ENCODE data around the gene CRISPLD2.
"Not testable (repeated sequence)": the region's sequence is repeated elsewhere in the genome, so short reads cannot be mapped to it uniquely, and the experiment has no call there.

The CRISPLD2 gene

GRCh38 chr16:84864326-84864955 is 44.7 kb downstream of the CRISPLD2 start:
- no peak for DNase-seq

DNA sequence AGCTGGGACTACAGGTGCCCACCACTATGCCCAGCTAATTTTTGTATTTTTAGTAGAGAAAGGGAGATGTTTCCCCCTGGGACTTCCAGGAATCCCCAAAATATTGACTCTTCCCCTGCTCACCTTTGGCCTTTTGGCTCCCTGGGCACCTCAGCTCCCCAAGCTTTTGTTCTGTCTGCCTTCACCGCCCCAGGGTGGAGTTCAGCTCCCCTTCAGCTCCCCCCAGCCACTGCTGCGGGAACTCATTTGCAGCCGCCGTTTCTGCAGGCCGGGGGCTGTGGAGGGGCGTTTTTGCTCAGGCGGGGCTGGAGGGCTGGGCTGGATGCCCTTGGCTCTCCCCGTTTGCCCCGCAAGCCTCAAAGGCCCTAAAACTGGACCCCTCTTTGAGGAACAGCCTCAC is 47.9 kb downstream of the CRISPLD2 start:
- DNase-seq = no peak

GRCh38 chr16:84868328-84868727 is 48.5 kb downstream of the CRISPLD2 start:
- no peak for DNase-seq

DNA sequence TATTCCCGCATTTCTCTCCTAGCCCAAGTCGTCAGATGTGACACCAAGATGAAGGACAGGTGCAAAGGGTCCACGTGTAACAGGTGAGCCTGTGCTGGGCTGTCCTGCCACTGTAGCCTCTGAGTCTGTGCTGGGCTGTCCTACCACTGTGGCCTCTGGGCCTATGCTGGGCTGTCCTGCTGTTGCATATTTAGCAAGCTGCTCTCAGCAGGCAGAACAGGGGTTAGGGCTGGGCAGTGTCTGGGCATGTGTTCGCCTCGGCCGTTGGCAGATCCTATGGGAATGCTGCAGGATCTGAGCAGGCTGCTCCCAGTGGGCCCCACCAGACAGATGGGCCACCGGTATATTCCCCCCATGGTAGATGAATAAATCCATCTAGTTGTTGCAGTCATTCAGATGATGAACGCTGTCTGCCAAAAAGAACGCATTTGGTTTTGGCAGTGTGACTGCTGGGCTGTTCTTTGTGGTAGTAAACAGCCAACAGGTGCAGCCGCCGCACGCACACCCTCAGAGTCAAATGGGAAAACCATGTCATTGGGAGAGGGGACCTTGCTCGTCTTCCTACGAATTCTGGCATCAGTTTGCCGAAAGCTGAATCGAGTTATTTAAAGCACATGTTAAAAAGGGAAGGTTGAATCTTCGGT is 49.2 kb downstream of the CRISPLD2 start:
- DNase-seq = no peak

- DNase-seq = no peak
Observed at GRCh38 chr16:84869473-84869845, 49.7 kb downstream of the CRISPLD2 start.

DNA sequence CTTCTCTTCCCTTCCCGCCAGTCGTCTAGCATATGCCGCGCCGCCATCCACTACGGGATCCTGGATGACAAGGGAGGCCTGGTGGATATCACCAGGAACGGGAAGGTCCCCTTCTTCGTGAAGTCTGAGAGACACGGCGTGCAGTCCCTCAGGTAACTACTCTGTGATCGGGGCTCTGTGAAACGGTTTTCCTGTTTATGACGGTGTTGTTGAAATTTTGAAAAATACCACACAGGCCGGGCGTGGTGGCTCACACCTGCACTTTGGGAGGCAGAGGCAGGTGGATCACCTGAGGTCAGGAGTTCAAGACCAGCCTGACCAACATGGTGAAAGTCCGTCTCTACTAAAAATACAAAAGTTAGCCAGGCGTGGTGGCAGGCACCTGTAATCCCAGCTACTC is 53.2 kb downstream of the CRISPLD2 start:
- DNase-seq = not testable (repeated sequence)

GRCh38 chr16:84874004-84874435 is 54.2 kb downstream of the CRISPLD2 start:
- DNase-seq = no peak

- no peak for DNase-seq
Observed at GRCh38 chr16:84874553-84874952, 54.8 kb downstream of the CRISPLD2 start.

DNA sequence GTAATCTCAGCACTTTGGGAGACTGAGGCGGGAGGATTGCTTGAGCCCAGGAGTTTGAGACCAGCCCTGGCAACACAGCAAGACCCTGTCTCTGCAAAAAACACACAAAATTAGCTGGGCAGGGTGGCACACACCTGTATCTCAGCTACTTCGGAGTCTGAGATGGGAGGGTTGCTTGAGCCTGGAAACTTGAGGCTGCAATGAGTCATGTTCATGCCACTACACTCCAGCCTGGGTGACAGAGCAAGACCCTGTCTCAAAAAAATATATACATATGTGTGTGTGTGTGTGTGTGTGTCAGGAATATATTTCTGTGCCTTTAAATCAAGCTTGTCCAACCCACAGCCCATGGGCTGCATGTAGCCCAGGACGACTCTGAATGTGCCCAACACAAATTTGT is 55.2 kb downstream of the CRISPLD2 start:
- no peak for DNase-seq

DNA sequence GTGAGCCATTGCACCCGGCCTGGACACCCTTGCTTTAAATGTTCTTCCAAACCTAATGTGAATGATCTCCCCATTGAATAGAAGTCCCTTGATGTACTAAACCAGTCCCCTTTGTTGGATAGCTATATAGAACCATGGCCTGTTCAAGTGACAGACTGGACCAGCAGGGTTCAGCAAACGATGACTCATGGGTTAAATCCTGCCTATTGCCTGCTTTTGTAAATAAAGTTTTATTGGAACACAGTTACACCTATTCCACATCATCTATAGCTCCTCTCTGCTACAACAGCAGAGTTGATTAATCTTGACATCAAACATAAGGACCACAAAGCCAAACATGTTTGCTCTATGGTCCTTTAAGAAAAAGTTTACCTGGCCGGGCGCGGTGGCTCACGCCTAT is 56.1 kb downstream of the CRISPLD2 start:
- no peak for DNase-seq

DNA sequence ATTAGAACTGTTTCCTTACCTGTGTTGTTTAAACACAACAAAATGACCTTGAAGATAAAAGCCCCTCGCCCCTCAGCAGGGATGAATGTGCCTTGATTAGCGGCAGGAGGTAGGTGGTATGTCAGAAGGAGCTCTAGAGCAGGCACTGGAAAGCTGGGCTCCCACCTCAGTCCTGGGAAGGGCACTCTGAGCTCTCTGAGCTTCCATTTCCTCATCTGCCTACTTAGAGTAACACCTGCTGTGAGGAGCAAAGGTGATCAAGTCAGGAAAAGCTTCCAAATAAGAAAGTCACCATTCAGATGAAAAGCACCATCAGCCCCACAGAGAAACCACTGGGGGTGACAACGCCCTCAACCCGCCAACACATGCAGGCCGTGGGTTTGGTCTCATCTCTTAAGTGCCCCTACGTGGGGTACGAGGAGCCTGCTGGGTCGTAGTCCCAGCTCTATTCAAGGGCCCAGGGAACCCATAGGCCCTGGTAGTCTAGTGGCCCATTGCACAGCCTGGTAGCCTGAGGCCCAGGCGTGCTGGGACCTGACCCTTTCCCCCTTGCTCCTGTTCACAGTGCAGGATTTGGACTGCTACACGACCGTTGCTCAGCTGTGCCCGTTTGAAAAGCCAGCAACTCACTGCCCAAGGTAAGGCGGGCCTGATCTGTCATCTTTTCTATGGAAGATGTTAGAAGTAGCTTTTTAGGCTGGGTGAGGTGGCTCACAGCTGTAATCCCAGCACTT is 57.3 kb downstream of the CRISPLD2 start:
- DNase-seq = no peak

DNA sequence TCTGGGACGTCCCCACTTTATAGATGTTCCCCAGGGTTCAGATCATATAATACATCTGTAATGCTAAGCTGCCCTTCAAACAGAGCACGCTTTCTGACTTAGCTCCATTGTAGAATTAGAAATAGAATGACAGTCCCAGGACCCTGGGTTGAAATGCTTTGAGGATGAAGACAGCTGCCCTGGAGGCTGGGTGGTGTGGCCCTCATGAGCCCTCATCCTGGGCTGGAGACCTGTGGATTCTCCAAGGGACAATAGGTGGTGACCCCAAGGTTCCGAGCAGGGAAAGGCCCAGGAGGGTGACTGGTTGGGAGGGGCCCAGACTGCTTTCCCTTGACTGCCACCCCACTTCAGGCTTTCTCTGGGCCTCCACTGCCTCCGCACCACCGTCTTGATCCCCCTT is 59.0 kb downstream of the CRISPLD2 start:
- no peak for DNase-seq

DNA sequence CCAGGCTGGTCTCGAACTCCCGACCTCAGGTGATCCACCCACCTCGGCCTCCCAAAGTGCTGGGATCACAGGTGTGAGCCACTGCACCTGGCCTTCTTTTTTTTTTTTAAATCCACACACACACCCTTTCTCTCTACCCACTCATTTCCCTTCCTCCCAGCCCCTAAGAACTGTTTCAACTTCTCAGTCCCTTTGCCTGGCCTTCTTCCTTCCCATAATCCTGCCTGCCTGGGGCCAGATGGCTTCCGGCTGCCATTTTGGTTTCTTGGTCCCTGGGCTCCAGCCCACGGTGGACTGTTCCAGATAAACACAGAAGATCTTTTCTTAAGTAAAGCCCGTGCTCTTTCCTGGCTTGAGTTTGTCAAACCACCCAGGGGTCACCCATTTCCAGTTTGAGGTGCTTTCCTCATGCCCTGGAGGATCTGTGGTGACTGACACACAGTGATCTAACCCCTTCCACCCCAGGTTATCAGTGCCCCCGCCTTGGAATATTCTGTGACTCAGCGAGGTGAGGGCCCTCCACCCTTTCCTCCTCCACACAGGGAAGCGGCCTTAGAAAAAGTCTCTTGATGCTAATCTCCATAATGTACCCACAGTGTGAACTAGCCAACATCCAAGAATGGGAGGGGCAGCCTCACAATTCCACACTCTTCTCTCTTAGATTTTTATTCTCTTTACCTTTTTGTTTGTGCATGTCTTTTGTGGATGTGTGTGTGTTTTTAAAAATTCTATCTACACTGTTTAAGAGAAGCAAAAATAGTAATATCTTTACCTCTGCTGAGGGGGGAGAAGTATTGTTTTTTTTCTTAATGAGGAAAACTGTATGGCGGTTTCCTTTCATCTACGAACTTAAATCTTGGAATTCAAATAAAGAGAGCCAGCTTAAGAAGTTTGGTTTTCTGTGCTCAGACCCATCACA is 60.0 kb downstream of the CRISPLD2 start:
- no peak for DNase-seq

DNA sequence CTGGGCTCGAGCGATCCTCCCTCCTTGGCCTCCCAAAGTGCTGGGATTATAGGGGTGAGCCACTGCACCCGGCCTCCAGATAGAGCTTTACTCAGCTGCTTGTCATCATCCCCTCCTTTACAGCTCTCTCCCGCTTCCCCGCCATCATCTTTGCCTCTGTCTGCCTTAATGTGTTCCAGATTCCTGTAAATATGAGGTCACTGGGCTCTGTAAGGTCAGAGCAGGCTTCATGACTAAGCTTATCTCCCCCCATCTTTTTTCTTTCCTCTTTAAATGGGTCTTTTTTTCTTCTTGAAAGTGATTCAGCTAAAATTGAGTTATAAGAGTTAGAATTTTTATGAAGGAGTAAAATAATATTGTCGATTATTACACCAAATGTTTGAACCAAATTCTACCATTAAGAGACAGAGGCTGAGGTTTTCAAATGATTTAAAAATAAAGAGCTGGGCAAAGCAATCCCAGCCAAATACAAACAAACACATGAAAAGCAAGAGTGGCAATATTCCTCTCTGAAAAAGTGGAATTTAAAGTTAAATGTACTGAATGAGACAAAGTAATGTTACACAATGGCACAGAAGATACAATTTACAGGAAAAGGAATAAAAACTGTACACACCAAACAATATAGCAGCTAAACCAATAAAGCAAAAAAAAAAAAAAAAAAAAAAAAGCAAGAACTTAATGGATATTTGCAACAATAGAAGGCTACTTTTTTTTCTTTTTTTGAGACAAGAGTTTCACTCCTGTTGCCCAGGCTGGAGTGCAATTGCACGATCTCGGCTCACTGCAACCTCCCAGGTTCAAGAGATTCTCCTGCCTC is 62.1 kb downstream of the CRISPLD2 start:
- DNase-seq = no peak

- no peak for DNase-seq
Observed at GRCh38 chr16:84883301-84883700, 63.5 kb downstream of the CRISPLD2 start.

GRCh38 chr16:84884246-84884595 is 64.4 kb downstream of the CRISPLD2 start:
- no peak for DNase-seq

DNA sequence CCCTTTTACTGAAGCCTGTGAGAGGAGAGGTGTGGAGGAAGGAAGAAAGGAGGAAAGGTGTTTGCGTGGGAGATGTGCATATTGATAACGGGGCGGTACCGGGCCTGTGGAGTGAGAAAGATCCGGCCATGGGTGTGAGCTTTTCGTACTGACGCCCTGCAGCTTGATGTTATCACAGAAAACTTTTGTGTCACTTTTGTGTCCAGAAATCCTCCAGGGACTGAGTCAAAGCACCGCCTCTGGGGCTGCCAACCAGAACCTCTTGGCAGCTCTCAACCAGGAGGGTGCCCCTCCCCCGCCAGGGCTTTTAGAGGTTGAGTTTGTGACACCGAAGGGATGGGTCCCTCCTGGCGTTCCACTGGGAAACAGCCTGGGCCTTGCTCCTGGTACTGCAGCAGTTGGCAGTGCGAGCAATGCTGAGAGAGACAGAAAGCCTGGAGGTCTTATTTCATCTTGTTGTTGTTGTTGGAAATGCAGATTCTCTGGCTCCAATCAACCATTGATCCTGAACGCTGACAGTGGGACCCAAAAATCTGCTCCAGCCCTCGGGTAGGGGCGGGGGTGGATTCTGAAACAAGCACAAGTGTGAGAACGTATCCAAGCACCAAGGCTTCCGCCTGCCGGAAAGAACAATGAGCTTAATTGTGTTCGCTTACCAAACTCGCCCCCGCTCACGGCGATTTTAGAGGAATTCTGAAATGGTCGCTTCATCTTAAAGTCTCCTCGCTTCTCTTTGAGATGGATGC is 65.0 kb downstream of the CRISPLD2 start:
- DNase-seq = no peak

DNA sequence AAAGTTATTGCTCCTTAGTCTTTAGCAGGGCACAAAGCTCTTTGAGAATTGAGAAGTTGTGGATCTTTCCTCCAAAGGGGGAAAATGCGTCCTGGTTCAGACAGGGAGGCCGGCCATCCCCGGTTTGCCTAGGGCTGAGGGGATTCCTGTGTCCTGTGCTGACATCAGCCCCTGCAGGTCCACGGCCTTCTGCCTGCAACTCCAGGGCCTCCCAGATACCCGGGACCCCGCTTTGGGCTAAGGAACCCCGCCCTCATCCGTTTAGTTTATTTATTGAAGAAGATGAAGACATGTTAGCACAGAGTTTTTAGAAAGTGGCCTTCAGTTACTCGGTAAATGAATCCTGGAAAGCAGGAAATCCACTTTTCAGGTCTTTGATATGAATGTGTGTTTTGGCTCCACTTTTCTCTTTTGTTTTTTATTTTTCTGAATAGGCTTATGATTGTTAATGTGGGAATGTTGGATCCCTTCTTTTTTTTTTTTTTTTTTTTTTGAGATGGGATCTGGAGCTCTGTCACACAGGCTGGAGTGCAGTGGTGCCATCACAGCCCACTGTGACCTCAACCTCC is 65.6 kb downstream of the CRISPLD2 start:
- no peak for DNase-seq

- DNase-seq = no peak
Observed at GRCh38 chr16:84886497-84887090, 66.8 kb downstream of the CRISPLD2 start.

- DNase-seq = no peak
Observed at GRCh38 chr16:84887207-84887606, 67.4 kb downstream of the CRISPLD2 start.

GRCh38 chr16:84888450-84888849 is 68.7 kb downstream of the CRISPLD2 start:
- DNase-seq = no peak

Measured in stimulated activated naive CD4-positive, alpha-beta T cell treated with Interleukin-2 at 50 U/mL for 16 hours (primary cell).